Measurements from ENCODE around the gene TAS2R8. TPM values are rescaled to one million over a fixed set of nuclear protein-coding genes. Genes with fewer than 3 reads are reported as not detected.

TAS2R8 gene
- total RNA-seq, 2 experiments from 2014 or later, result not detected

DNA sequence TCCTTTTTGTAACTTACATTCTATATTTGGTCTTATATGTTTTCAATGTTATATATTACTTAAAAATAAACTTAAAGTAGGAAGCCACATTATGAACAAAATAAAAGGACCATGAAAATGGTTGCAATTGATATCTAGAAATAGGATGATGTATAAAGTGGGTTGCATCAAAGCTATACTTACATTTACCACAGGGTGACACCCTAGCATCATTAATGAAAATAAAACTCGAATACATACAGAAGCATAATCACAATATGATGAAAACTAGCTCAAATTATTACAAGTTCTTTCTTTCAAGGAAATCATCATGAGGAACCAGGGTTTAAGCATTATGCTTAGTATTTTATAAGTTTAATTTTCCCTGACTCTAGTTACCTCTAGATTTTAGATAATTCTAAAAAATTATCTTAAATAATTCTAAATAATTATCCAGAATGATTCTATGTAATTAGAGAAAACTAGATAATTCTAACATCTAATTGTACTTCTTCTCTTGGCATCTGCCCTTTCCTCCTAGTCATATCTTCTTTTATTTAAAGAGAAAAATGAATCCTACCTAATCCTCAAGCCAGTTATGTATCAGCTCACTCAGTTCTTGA is 35.9 kb downstream of the TAS2R8 start:
- no peak overlapping the region for H3K4me3 Mint-ChIP-seq
- no peaks in the 10 kb centered on the region for H3K4me1 Mint-ChIP-seq (ENCODE audit: low read depth)
- H3K27me3 Mint-ChIP-seq, result peaks cover 46% of the 10 kb centered on the region
- H3K27me3 ChIP-seq (ENCODE audit: control insufficient read depth in 1 of 2, insufficient read depth in 2 of 2, low read length in 2 of 2), result peaks cover 0 to 32% of the 10 kb centered on the region in 2 experiments
- ChIA-PET CTCF (interaction anchor here (1.0 to 3.5 kb wide), 5 partner anchors 21 to 718 kb away, joined by 5 to 24 read pairs (median 5); no protein-coding TSS in a partner anchor), POLR2A (interaction anchor here (1.0 to 1.2 kb wide), 3 partner anchors 21 to 774 kb away, joined by 3 to 6 read pairs (median 4); no protein-coding TSS in a partner anchor)
- intact Hi-C loops (cut with DNase I, micrococcal nuclease), result loop anchor here in 1 of 2 experiments (1.0 to 10.0 kb wide), 5 partner anchors 194 to 1556 kb away; no protein-coding TSS in a partner anchor
- no peaks in the 10 kb centered on the region for H3K4me1 ChIP-seq (ENCODE audit: insufficient read depth, low read length)
- H3K36me3 Mint-ChIP-seq (ENCODE audit: low read depth), result no peaks in the 10 kb centered on the region
- DNase-seq (peak in 3 of 14 experiments; percentile 61 to 69 (median 65)), ATAC-seq (ENCODE audit: poor library complexity) (peak; percentile 76)
- no peaks in the 10 kb centered on the region for H3K36me3 ChIP-seq (ENCODE audit: insufficient read depth, low read length)
- H3K4me3 ChIP-seq (ENCODE audit: low read length), result no peak overlapping the region
- no peaks in the 10 kb centered on the region for H3K9me3 Mint-ChIP-seq
- no peaks in the 10 kb centered on the region for H3K9me3 ChIP-seq (ENCODE audit: control insufficient read depth in 1 of 2, insufficient read depth in 1 of 2, low read length in 2 of 2)
- TF ChIP-seq, protein P1, sequence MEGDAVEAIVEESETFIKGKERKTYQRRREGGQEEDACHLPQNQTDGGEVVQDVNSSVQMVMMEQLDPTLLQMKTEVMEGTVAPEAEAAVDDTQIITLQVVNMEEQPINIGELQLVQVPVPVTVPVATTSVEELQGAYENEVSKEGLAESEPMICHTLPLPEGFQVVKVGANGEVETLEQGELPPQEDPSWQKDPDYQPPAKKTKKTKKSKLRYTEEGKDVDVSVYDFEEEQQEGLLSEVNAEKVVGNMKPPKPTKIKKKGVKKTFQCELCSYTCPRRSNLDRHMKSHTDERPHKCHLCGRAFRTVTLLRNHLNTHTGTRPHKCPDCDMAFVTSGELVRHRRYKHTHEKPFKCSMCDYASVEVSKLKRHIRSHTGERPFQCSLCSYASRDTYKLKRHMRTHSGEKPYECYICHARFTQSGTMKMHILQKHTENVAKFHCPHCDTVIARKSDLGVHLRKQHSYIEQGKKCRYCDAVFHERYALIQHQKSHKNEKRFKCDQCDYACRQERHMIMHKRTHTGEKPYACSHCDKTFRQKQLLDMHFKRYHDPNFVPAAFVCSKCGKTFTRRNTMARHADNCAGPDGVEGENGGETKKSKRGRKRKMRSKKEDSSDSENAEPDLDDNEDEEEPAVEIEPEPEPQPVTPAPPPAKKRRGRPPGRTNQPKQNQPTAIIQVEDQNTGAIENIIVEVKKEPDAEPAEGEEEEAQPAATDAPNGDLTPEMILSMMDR (IDR thresholded peaks at IDR 0.05), result peak; percentile 75
- H3K27ac Mint-ChIP-seq, result no peak overlapping the region
- no peak overlapping the region for H3K27ac ChIP-seq (ENCODE audit: low read depth in 1 of 2, low read length in 2 of 2)

DNA sequence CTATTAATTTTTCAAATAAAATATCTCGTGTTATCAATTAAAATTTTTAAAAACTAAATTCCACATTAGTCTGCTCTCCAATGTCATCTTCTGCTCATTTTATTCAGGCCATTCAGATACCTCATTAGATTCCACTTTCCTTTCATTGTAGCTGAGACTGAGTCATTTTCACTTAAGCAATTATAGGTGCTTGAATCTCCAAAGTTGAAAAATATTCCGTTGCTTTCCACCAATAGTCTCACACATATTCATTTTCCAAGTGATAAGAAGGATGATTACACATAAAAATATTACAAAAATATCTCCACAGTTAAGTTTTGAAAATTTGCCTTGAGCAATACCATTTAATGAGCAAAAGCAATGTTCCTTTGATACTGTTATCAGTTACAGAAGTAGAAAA is 47.4 kb downstream of the TAS2R8 start:
- Mint-ChIP-seq H3K27me3 (peaks cover 43% of the 10 kb centered on the region), H3K9me3 (peaks cover 2% of the 10 kb centered on the region), H3K27ac (no peak overlapping the region), H3K4me1 (ENCODE audit: low read depth) (no peaks in the 10 kb centered on the region), H3K36me3 (ENCODE audit: low read depth) (no peaks in the 10 kb centered on the region), H3K4me3 (no peak overlapping the region)
- Histone ChIP-seq H3K27ac (ENCODE audit: low read depth in 1 of 2, low read length in 2 of 2) (no peak overlapping the region), H3K9me3 (ENCODE audit: control insufficient read depth in 1 of 2, insufficient read depth in 1 of 2, low read length in 2 of 2) (peaks cover 10 to 17% of the 10 kb centered on the region in 2 experiments), H3K4me1 (ENCODE audit: insufficient read depth, low read length) (no peaks in the 10 kb centered on the region), H3K4me3 (ENCODE audit: low read length) (no peak overlapping the region), H3K36me3 (ENCODE audit: insufficient read depth, low read length) (no peaks in the 10 kb centered on the region), H3K27me3 (ENCODE audit: control insufficient read depth in 1 of 2, insufficient read depth in 2 of 2, low read length in 2 of 2) (peaks cover 10 to 11% of the 10 kb centered on the region in 2 experiments)
- TF ChIP-seq, protein P1 (IDR thresholded peaks at IDR 0.05), result no peak
- POLR2A ChIA-PET, result interaction anchor here (0.6 kb wide), 1 partner anchor 316 kb away, joined by 3 read pairs; no protein-coding TSS in a partner anchor
- no peak for DNase-seq
- no peak for ATAC-seq (ENCODE audit: poor library complexity)
- CTCF ChIA-PET, result interaction anchor here (1.7 kb wide), 1 partner anchor 10 kb away, joined by 4 read pairs; no protein-coding TSS in a partner anchor
- intact Hi-C loops (cut with DNase I, micrococcal nuclease), result no loop called here

DNA sequence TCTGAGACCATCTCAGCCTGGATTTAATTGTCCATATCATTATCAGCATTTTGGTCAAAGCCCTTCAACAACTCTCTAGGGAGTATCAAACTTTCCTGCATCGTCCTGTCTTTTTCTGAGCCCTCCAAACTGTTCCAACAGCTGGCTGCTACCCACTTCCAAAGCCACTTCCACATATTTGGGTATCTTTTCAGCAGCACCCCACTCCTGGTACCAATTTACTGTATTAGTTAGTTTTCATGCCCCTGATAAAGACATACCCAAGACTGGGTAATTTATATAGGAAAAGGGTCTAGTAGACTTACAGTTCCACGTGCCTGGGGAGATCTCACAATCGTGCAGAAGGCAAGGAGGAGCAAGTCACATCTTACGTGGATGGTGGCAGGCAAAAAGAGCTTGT is 50.9 kb downstream of the TAS2R8 start:
- Histone ChIP-seq H3K4me1 (ENCODE audit: insufficient read depth, low read length) (no peaks in the 10 kb centered on the region), H3K4me3 (ENCODE audit: low read length) (no peak overlapping the region), H3K36me3 (ENCODE audit: insufficient read depth, low read length) (no peaks in the 10 kb centered on the region), H3K27ac (ENCODE audit: low read depth in 1 of 2, low read length in 2 of 2) (no peak overlapping the region), H3K9me3 (ENCODE audit: control insufficient read depth in 1 of 2, insufficient read depth in 1 of 2, low read length in 2 of 2) (peaks cover 10 to 17% of the 10 kb centered on the region in 2 experiments), H3K27me3 (ENCODE audit: control insufficient read depth in 1 of 2, insufficient read depth in 2 of 2, low read length in 2 of 2) (peaks cover 0 to 5% of the 10 kb centered on the region in 2 experiments)
- TF ChIP-seq, protein P1 (IDR thresholded peaks at IDR 0.05), result no peak
- peaks cover 2% of the 10 kb centered on the region for H3K9me3 Mint-ChIP-seq
- H3K36me3 Mint-ChIP-seq (ENCODE audit: low read depth), result no peaks in the 10 kb centered on the region
- intact Hi-C loops (cut with DNase I, micrococcal nuclease), result no loop called here
- no peaks in the 10 kb centered on the region for H3K4me1 Mint-ChIP-seq (ENCODE audit: low read depth)
- DNase-seq, result no peak
- peaks cover 42% of the 10 kb centered on the region for H3K27me3 Mint-ChIP-seq
- no peak overlapping the region for H3K27ac Mint-ChIP-seq
- no peak overlapping the region for H3K4me3 Mint-ChIP-seq
- CTCF ChIA-PET, result interaction anchor here (1.6 kb wide), 1 partner anchor 11 kb away, joined by 3 read pairs; no protein-coding TSS in a partner anchor
- POLR2A ChIA-PET, result no interaction called here
- no peak for ATAC-seq (ENCODE audit: poor library complexity)

Other genes with a start within 250 kb of the TAS2R8 start
- 1 to 10 TPM; 7.5 to 7.7 TPM for gene MAGOHB, start 193.7 kb downstream of the TAS2R8 start, total RNA-seq
- not detected for gene STYK1, start 133.2 kb downstream of the TAS2R8 start, total RNA-seq
- gene YBX3, start 84.0 kb downstream of the TAS2R8 start, total RNA-seq, result 10 to 100 TPM; 35.9 to 37.4 TPM
- not detected for gene TAS2R7, start 4.7 kb downstream of the TAS2R8 start, total RNA-seq
- not detected for gene TAS2R9, start 2.9 kb upstream of the TAS2R8 start, total RNA-seq
- gene TAS2R10, start 19.1 kb upstream of the TAS2R8 start, total RNA-seq, result not detected
- gene PRR4, start 42.2 kb upstream of the TAS2R8 start, total RNA-seq, result not detected
- gene PRH1, start 77.0 kb upstream of the TAS2R8 start, total RNA-seq, result 10 to 100 TPM; 24.7 to 25.1 TPM
- under 1 TPM; 0.41 to 0.59 TPM for gene TAS2R13, start 102.3 kb upstream of the TAS2R8 start, total RNA-seq
- not detected for gene PRH2, start 122.0 kb upstream of the TAS2R8 start, total RNA-seq
- 1 to 10 TPM in 1 of 2 experiments, under 1 TPM in 1; 0.91 to 1.1 TPM for gene TAS2R14, start 132.0 kb upstream of the TAS2R8 start, total RNA-seq
- under 1 TPM; 0.36 to 0.67 TPM for gene TAS2R50, start 179.6 kb upstream of the TAS2R8 start, total RNA-seq
- 1 to 10 TPM in 1 of 2 experiments, under 1 TPM in 1; 0.75 to 1.0 TPM for gene TAS2R20, start 191.0 kb upstream of the TAS2R8 start, total RNA-seq
- 1 to 10 TPM in 1 of 2 experiments, under 1 TPM in 1; 0.71 to 1.2 TPM for gene TAS2R19, start 215.3 kb upstream of the TAS2R8 start, total RNA-seq
- gene TAS2R31, start 224.1 kb upstream of the TAS2R8 start, total RNA-seq, result 1 to 10 TPM; 1.7 to 1.9 TPM